HUES6 (cell line): ENCODE data around the gene PLIN3.
A peak's percentile ranks its signal among the peaks of the same experiment; 100 is the strongest.
"Not testable (repeated sequence)": the region's sequence is repeated elsewhere in the genome, so short reads cannot be mapped to it uniquely, and the experiment has no call there.

Experiments used
- H3K27ac ChIP-seq: 2 replicates; pipeline ENCODE4 v1.7.0; 2013; ENCODE audit warnings: low read depth, mild to moderate bottlenecking, low read length, inconsistent platforms
- H3K27me3 ChIP-seq: 2 replicates; pipeline ENCODE4 v1.6.1; 2013; ENCODE audit warnings: low read length; ENCODE audit not compliant: control insufficient read depth, insufficient read depth
- H3K36me3 ChIP-seq: 2 replicates; pipeline ENCODE4 v1.6.1; 2013; ENCODE audit warnings: low read length; ENCODE audit not compliant: control insufficient read depth, insufficient read depth
- H3K4me1 ChIP-seq: 2 replicates; pipeline ENCODE4 v1.6.1; 2013; ENCODE audit warnings: low read length; ENCODE audit not compliant: control insufficient read depth, insufficient read depth
- H3K4me3 ChIP-seq: 2 replicates; pipeline ENCODE4 v1.5.1; 2013; ENCODE audit warnings: low read depth, low read length
- H3K9ac ChIP-seq: one replicate; pipeline ENCODE4 v1.6.1; 2013; ENCODE audit warnings: mild to moderate bottlenecking, low read length
- H3K9me3 ChIP-seq: 2 replicates; pipeline ENCODE4 v1.6.1; 2013; ENCODE audit warnings: low read depth, low read length; ENCODE audit not compliant: control insufficient read depth, insufficient read depth

PLIN3 gene

DNA sequence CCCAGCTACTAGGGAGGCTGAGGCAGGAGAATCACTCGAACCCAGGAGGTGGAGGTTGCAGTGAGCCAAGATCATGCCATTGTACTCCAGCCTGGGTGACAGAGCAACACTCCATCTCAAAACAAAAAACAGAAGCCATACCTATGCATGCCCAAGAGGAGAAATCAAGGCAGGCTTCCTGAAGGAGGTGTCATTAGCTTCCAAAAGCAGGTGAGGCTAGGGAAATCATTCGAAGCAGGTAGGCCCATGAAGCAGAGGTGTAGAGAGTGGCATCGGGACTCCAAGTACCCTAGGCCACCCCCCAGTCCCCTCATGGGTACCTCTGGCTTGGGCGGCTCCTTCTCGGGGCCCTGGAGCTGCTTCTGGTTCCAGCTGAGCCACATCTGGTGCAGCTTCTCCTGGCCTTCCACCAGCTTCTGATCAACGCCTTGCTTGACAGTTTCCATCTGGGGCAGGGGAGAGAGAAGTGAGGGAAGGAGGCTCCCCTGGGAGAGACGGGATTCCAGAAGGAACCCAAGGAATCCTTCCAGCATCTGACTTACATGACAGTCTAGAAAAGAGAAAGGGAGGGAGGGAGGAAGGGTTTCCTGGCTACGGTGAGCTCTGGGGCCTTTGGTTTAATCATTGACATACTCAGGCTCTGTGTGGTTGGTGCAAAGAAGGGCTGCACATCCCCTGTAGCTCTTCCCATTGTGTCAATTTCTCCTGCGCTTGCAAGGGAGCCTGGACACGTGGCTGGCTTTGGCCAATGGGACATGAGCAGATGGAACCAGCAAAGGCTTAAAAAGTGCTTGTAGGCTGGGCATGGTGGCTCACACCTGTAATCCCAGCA is 22.9 kb downstream of the PLIN3 start:
- Histone ChIP-seq H3K4me3 (no peak overlapping the region), H3K9ac (no peak overlapping the region), H3K27me3 (no peaks in the 10 kb centered on the region), H3K9me3 (no peaks in the 10 kb centered on the region), H3K36me3 (peaks cover 75% of the 10 kb centered on the region), H3K4me1 (no peaks in the 10 kb centered on the region), H3K27ac (no peak overlapping the region)

DNA sequence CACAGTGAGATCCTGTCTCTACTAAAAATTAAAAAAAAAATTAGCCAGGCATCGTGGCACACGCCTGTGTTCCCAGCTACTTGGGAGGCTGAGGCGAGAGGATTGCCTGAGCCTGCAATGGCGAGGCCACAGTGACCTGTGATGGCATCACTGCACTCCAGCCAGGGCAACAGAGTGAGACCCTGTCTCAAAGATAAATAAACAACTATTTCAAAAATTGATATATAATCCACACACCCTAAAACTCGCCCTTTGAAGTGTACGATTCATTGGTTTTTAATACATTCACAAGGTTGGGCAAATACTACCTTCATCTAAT is 23.9 kb downstream of the PLIN3 start:
- Histone ChIP-seq H3K9ac (no peak overlapping the region), H3K36me3 (peaks cover 77% of the 10 kb centered on the region), H3K4me1 (no peaks in the 10 kb centered on the region), H3K4me3 (no peak overlapping the region), H3K9me3 (no peaks in the 10 kb centered on the region), H3K27ac (no peak overlapping the region), H3K27me3 (no peaks in the 10 kb centered on the region)

DNA sequence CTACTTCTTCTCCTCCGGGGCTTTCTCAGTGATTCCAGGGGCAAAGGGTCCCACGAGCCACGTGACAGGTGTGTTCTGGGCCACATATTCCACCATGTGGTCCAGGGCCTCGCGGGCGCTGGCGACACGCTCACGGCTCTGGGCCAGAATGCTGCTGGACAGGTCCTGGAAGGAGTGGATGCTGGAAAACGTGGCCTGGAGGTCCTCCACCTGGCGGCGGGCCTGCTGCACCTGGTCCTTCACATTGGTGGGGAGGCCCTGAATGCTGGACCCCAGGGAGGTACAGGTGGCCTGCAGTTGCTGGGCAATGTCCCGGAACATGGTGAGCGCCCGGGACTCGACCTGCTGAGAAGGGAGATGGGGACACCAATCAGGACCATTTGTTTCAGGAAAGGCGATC is 28.3 kb downstream of the PLIN3 start:
- H3K27me3 ChIP-seq: no peaks in the 10 kb centered on the region
- no peak overlapping the region for H3K27ac ChIP-seq
- H3K4me1 ChIP-seq: no peaks in the 10 kb centered on the region
- no peaks in the 10 kb centered on the region for H3K9me3 ChIP-seq
- H3K36me3 ChIP-seq: peaks cover 54% of the 10 kb centered on the region
- no peak overlapping the region for H3K9ac ChIP-seq
- no peak overlapping the region for H3K4me3 ChIP-seq

DNA sequence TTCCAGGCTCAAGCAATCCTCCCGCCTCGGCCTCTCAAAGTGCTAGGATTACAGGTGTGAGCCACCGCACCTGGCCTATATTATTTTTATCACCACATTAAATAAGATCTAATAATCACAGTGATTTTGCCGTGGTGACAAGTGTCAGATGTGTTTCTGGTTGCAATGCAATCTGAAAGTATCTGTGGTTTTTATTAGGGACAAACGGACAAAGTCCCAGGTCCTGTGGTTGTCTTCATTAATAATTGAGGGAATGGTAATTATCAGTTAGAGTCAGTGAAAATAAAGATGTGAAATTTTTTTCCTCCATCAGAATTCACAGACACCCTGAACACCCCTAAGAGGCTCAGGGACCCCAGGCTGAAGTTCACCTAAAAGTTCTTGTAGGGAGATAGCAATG is 34.7 kb downstream of the PLIN3 start:
- H3K9me3 ChIP-seq: no peaks in the 10 kb centered on the region
- no peak overlapping the region for H3K27ac ChIP-seq
- peaks cover 17% of the 10 kb centered on the region for H3K27me3 ChIP-seq
- H3K9ac ChIP-seq: no peak overlapping the region
- H3K4me3 ChIP-seq: no peak overlapping the region
- H3K36me3 ChIP-seq: peaks cover 6% of the 10 kb centered on the region
- no peaks in the 10 kb centered on the region for H3K4me1 ChIP-seq

DNA sequence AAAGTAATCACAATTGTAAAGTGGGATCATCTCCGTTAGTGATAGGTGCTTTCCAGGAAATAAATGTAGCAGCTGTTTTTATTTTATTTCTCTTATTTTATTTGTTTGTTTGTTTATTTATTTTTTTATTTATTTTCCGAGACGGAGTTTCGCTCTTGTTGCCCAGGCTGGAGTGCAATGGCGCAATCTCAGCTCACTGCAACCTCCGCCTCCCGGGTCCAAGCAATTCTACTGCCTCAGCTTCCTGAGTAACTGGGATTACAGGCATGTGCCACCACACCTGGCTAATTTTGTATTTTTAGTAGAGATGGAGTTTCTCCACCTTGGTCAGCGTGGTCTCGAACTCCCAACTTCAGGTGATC is 35.5 kb downstream of the PLIN3 start:
- not testable (repeated sequence) for H3K36me3 ChIP-seq, H3K27ac ChIP-seq, H3K9ac ChIP-seq, H3K4me1 ChIP-seq, H3K9me3 ChIP-seq
- H3K4me3 ChIP-seq: peak overlapping the region; percentile 72
- peaks cover 17% of the 10 kb centered on the region for H3K27me3 ChIP-seq

DNA sequence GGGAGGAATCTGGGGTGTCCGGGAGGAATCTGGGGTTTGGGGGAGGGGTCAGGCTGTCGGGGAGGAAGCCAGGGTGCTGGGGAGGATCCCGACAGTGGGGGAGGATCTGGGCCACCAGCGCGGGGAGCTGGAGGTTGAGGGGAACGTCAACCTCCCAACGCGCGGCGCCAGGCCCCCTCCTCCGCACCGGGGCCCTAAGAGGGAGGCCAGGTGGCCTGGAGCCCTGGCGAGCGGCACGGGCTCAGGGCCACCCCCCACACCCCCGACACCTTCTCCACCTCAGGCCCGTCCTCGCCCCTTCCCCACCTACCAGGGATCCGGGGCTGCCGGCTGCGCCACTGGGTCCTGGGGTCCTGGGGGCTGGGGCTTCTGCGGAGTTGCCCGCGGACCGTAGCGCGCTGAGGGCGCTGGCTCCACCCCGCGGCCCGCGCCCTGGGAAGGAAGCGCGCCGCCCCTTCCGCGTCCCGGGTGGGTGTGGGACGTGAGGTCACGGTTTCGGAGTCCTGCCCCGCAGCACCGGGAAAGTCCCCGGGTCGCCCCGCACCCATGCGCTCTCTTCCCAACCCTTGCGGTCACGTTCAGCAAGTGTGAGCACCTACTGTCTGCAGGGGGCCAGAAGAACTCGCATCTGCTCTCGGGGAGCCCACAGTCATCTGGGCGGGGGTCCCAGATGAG is 36.0 kb downstream of the PLIN3 start, which contains the start of gene TICAM1:
Gene TICAM1 (minus strand): TSS at position 409 of the 675 bp plus-strand sequence. CDS start 13,335 bp downstream, outside the sequence.
- Histone ChIP-seq H3K9me3 (no peaks in the 10 kb centered on the region), H3K27ac (no peak within 1 kb of the TSS), H3K36me3 (no peaks in the 10 kb centered on the region), H3K27me3 (peaks cover 17% of the 10 kb centered on the region), H3K9ac (peak within 1 kb of the TSS; percentile 3), H3K4me3 (peak within 1 kb of the TSS; percentile 72), H3K4me1 (no peaks in the 10 kb centered on the region)

DNA sequence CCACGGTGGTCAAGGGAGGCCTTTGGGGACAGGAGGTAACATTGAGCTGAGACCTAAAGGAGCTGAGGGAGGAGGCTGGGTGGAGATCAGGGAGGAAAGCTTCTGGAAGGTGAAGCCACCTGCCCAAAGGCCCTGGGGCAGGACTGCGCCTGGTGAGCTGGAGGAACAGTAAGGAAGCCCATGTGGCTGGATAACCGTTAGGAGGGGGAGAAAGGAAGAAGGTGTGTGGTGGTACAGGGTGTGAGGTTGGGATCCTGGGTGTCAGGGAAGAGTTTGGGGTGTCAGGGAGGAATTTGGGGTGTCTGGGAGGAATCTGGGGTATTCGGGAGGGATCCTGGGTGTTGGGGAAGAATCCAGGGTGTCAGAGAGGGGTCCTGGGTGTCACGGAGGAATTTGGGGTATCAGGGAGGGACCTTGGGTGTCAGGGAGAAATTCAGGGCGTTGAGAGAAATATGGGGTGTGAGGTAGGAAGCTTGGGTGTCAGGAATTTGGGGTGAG is 36.6 kb downstream of the PLIN3 start:
- H3K27me3 ChIP-seq: peaks cover 17% of the 10 kb centered on the region
- H3K9me3 ChIP-seq: no peaks in the 10 kb centered on the region
- H3K9ac ChIP-seq: no peak overlapping the region
- no peaks in the 10 kb centered on the region for H3K36me3 ChIP-seq
- H3K4me1 ChIP-seq: no peaks in the 10 kb centered on the region
- H3K4me3 ChIP-seq: peak overlapping the region; percentile 72
- no peak overlapping the region for H3K27ac ChIP-seq

DNA sequence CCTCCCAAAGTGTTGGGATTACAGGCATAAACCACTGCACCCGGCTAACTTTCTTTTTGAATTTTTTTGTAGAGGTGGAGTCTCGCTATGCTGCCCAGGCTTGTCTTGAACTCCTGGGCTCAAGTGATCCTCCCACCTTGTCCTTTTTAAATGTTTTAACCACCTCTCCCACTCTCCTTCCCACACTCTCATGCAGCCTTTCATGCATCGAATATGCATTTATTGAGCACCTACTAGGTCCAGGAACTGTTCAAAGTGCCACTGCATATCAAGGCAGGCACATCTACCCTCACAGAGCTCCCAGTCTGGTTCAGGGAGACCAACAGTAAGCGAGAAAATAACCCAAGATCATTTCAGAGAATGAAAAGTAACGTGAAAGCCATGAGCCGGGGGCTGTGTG is 37.1 kb downstream of the PLIN3 start:
- Histone ChIP-seq H3K9ac (no peak overlapping the region), H3K4me1 (no peaks in the 10 kb centered on the region), H3K9me3 (no peaks in the 10 kb centered on the region), H3K36me3 (no peaks in the 10 kb centered on the region), H3K27ac (no peak overlapping the region), H3K27me3 (peaks cover 17% of the 10 kb centered on the region), H3K4me3 (no peak overlapping the region)

DNA sequence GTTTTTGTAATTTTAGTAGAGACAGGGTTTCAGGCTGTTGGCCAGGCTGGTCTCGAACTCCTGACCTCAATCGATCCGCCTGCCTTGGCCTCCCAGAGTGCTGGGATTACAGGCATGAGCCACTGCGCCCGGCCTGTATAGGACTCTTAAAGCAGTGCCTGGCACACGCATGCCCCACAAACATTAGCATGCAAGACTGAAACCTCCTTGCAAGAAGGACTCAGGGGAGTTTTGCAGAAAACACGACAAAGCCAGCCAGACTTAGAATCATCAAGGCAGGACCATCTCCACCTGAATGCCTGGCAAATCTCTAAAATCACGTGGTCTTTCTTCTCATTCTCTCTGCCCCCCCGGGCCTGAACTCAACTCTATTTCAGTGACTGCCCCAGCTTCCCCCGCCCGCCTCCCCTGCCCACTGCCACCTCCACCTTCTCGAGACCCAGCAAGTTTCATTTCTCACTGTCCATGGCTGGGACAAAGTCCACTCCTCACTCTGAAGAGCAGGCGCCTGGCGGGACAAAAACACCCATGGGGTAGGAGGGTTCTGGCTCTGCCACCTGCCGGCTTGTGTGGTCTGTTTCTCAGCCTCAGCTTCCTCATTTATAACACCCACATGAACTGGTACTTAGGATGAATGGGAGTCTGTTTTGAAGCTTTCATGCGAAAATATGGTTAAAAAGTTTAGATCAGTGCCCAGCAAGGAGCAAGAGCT is 38.3 kb downstream of the PLIN3 start:
- Histone ChIP-seq H3K9ac (no peak overlapping the region), H3K27ac (no peak overlapping the region), H3K9me3 (no peaks in the 10 kb centered on the region), H3K36me3 (no peaks in the 10 kb centered on the region), H3K4me3 (no peak overlapping the region), H3K4me1 (no peaks in the 10 kb centered on the region), H3K27me3 (peaks cover 17% of the 10 kb centered on the region)

DNA sequence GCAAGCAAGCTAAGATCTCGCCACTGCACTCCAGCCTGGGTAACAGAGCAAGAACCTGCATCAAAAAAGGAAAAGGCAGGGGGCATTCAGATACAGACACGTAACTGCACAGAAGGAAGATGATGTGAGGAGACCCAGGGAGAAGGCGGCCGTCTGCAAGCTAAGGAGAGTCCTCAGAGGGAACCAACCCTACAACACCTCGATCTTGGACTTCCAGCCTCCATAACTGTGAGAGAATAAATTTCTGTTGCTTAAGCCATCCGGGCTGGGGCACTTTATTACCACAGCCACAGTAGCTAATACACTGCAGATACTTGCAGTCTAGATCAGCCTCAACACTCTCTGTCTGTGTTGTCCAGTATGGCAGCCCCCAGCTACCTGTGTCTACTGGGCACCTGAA is 43.9 kb downstream of the PLIN3 start:
- Histone ChIP-seq H3K27ac (no peak overlapping the region), H3K27me3 (no peaks in the 10 kb centered on the region), H3K4me3 (no peak overlapping the region), H3K4me1 (no peaks in the 10 kb centered on the region), H3K36me3 (no peaks in the 10 kb centered on the region), H3K9ac (no peak overlapping the region), H3K9me3 (no peaks in the 10 kb centered on the region)

DNA sequence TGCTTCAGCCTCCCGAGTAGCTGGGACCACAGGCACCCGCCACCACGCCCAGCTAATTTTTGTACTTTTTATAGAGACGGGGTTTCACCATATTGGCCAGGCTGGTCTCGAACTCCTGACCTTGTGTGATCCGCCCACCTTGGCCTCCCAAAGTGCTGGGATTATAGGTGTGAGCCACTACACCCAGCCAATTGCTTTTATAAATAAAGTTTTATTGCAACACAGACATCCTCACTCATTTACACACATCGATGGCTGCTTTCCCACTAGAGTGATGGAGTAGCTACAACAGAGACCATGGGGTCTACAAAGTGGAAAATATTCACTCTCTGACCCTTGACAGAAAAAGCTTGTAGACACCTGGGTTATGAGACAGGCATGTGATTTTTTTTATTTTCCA is 45.1 kb downstream of the PLIN3 start:
- H3K36me3 ChIP-seq, H3K27ac ChIP-seq, H3K9me3 ChIP-seq, H3K4me3 ChIP-seq, H3K4me1 ChIP-seq, H3K9ac ChIP-seq, H3K27me3 ChIP-seq: not testable (repeated sequence)
